IMR-90 (cell line): Measurements from ENCODE around the gene AFG3L2. TPM values are rescaled to one million over a fixed set of nuclear protein-coding genes. Genes with fewer than 3 reads are reported as not detected.

Source experiments
- ATAC-seq: fragments of 200-7000 bp; cut with Tn5 transposase; 2 replicates; pipeline ENCODE4 v1.9.1; 2020; ENCODE audit warnings: low read depth, mild to moderate bottlenecking, moderate library complexity
- BruUV-seq: library from RNA; stranded (reverse); fragments of 400-500 nt; replicated peaks from 2 replicates; lab custom pipeline; 2021; lab: Mats Ljungman, UMichigan
- CTCF ChIA-PET: fragments of 300-600 bp; formaldehyde crosslinking; extraction: SDS; loops from one replicate; lab custom pipeline; 2021; ENCODE audit warnings: antibody characterized with exemption; lab: Yijun Ruan, JAX
- POLR2A ChIA-PET: fragments of 300-600 bp; sonication (Branson Sonifier 250); formaldehyde crosslinking; loops from one replicate; lab custom pipeline; 2022; ENCODE audit warnings: antibody characterized with exemption; ENCODE audit not compliant: unreplicated experiment; lab: Charles Lee
- DNase-seq: peaks from one replicate; pipeline ENCODE4 v3.0.0; 2013
- H2AFZ ChIP-seq: replicated peaks from 2 replicates; pipeline ENCODE3; 2013; ENCODE audit warnings: low read length, mild to moderate bottlenecking; ENCODE audit not compliant: poor library complexity
- H2AK5ac ChIP-seq: 2 replicates; pipeline ENCODE4 v1.6.1; 2013; ENCODE audit warnings: low read depth, low read length, inconsistent platforms
- H2AK9ac ChIP-seq: replicated peaks from 2 replicates; pipeline ENCODE3; 2013; ENCODE audit warnings: mild to moderate bottlenecking, low read depth, low read length, moderate library complexity; ENCODE audit not compliant: poor library complexity
- H2BK120ac ChIP-seq: 2 replicates; pipeline ENCODE4 v1.6.1; 2013; ENCODE audit warnings: low read depth, low read length, inconsistent platforms
- H2BK15ac ChIP-seq: 3 replicates; pipeline ENCODE4 v1.6.1; 2013; ENCODE audit warnings: low read depth, low read length, inconsistent platforms
- H2BK20ac ChIP-seq: 2 replicates; pipeline ENCODE4 v1.6.1; 2013; ENCODE audit warnings: low read depth, mild to moderate bottlenecking, inconsistent platforms, low read length, moderate library complexity
- H2BK5ac ChIP-seq: 2 replicates; pipeline ENCODE4 v1.6.1; 2013; ENCODE audit warnings: mild to moderate bottlenecking, low read depth, low read length, inconsistent platforms; ENCODE audit not compliant: poor library complexity, severe bottlenecking
- H3K14ac ChIP-seq: replicated peaks from 2 replicates; pipeline ENCODE4 v1.6.1; 2013; ENCODE audit warnings: low read depth, low read length, inconsistent platforms
- H3K18ac ChIP-seq: 2 replicates; pipeline ENCODE4 v1.6.1; 2013; ENCODE audit warnings: low read depth, low read length, control low read depth
- H3K23ac ChIP-seq: 2 replicates; pipeline ENCODE4 v1.6.1; 2013; ENCODE audit warnings: low read depth, low read length, inconsistent platforms
- H3K27ac ChIP-seq: 2 replicates; pipeline ENCODE4 v1.5.1; 2013; ENCODE audit warnings: mild to moderate bottlenecking, control low read depth, low read length; ENCODE audit not compliant: insufficient read depth
- H3K27me3 ChIP-seq: 2 replicates; pipeline ENCODE4 v1.6.1; 2013; ENCODE audit warnings: low read length; ENCODE audit not compliant: control insufficient read depth, insufficient read depth
- H3K36me3 ChIP-seq: 2 replicates; pipeline ENCODE4 v1.6.1; 2013; ENCODE audit warnings: low read length, mixed read lengths; ENCODE audit not compliant: control insufficient read depth, insufficient read depth
- H3K4ac ChIP-seq: 2 replicates; pipeline ENCODE4 v1.6.1; 2013; ENCODE audit warnings: low read depth, low read length, inconsistent platforms
- H3K4me1 ChIP-seq: 2 replicates; pipeline ENCODE4 v1.6.1; 2013; ENCODE audit warnings: low read length, mixed read lengths; ENCODE audit not compliant: control insufficient read depth, insufficient read depth
- H3K4me2 ChIP-seq: 2 replicates; pipeline ENCODE4 v1.6.1; 2013; ENCODE audit warnings: low read depth, mild to moderate bottlenecking, control low read depth, low read length, moderate library complexity
- H3K4me3 ChIP-seq: 2 replicates; pipeline ENCODE4 v1.5.1; 2013; ENCODE audit warnings: low read depth, mild to moderate bottlenecking, control low read depth, low read length, moderate library complexity; ENCODE audit not compliant: insufficient read depth
- H3K56ac ChIP-seq: 2 replicates; pipeline ENCODE4 v1.6.1; 2013; ENCODE audit warnings: low read length, inconsistent platforms; ENCODE audit not compliant: insufficient read depth; ENCODE audit errors: extremely low read depth
- H3K79me1 ChIP-seq, 2 experiments: 2 replicates each; pipeline ENCODE4 v1.6.1; 2013; ENCODE audit warnings: low read length in 2 of 2, inconsistent platforms in 1 of 2, low read depth in 1 of 2
- H3K9ac ChIP-seq: 2 replicates; pipeline ENCODE4 v1.6.1; 2013; ENCODE audit warnings: low read depth, low read length, control low read depth
- H3K9me1 ChIP-seq: 2 replicates; pipeline ENCODE4 v1.6.1; 2013; ENCODE audit warnings: low read length, inconsistent platforms; ENCODE audit not compliant: insufficient read depth
- H3K9me3 ChIP-seq: 2 replicates; pipeline ENCODE4 v1.6.1; 2013; ENCODE audit warnings: low read length; ENCODE audit not compliant: control insufficient read depth, insufficient read depth
- H4K20me1 ChIP-seq: 2 replicates; pipeline ENCODE4 v1.6.1; 2013; ENCODE audit warnings: low read length, inconsistent platforms; ENCODE audit not compliant: insufficient read depth
- H4K5ac ChIP-seq: 2 replicates; pipeline ENCODE4 v1.6.1; 2013; ENCODE audit warnings: mild to moderate bottlenecking, low read depth, low read length, control low read depth
- H4K8ac ChIP-seq, 2 experiments: 2 replicates each; pipeline ENCODE4 v1.6.1; 2013; ENCODE audit warnings: low read depth in 2 of 2, low read length in 2 of 2, control low read depth in 1 of 2, inconsistent platforms in 1 of 2
- H4K91ac ChIP-seq: 2 replicates; pipeline ENCODE4 v1.6.1; 2013; ENCODE audit warnings: low read depth, low read length, inconsistent platforms; ENCODE audit not compliant: insufficient read depth
- BHLHE40 ChIP-seq: fragments of 150-350 bp; IDR thresholded peaks from 2 replicates; pipeline ENCODE4 v1.6.1; 2016; ENCODE audit warnings: mild to moderate bottlenecking, low read depth, low read length
- CEBPB ChIP-seq: IDR thresholded peaks from 2 replicates; pipeline ENCODE4 v1.6.1; 2012; ENCODE audit warnings: low read depth, low read length, improper control_type of control experiment
- CHD1 ChIP-seq: IDR thresholded peaks from 2 replicates; pipeline ENCODE4 v1.6.1; 2012; ENCODE audit warnings: low read depth, low read length, improper control_type of control experiment
- FOS ChIP-seq: fragments of 150-350 bp; IDR thresholded peaks from 2 replicates; pipeline ENCODE4 v1.6.1; 2016; ENCODE audit warnings: low read depth, low read length
- MAFK ChIP-seq: IDR thresholded peaks from 2 replicates; pipeline ENCODE4 v1.6.1; 2012; ENCODE audit warnings: low read depth, low read length, improper control_type of control experiment
- MAZ ChIP-seq: IDR thresholded peaks from 2 replicates; pipeline ENCODE4 v1.6.1; 2012; ENCODE audit warnings: low read depth, mild to moderate bottlenecking, low read length, improper control_type of control experiment, moderate library complexity, borderline replicate concordance
- MXI1 ChIP-seq: IDR thresholded peaks from 2 replicates; pipeline ENCODE4 v1.6.1; 2012; ENCODE audit warnings: low read depth, mild to moderate bottlenecking, low read length, moderate library complexity, borderline replicate concordance
- NFE2L2 ChIP-seq: fragments of 150-350 bp; IDR thresholded peaks from 2 replicates; pipeline ENCODE4 v1.6.1; 2016; ENCODE audit warnings: low read depth, mild to moderate bottlenecking, low read length
- POLR2A ChIP-seq: IDR thresholded peaks from 2 replicates; pipeline ENCODE4 v1.6.1; 2012; ENCODE audit warnings: mild to moderate bottlenecking, low read depth, low read length
- RAD21 ChIP-seq: IDR thresholded peaks from 2 replicates; pipeline ENCODE4 v1.6.1; 2012; ENCODE audit warnings: low read length, improper control_type of control experiment
- RCOR1 ChIP-seq: IDR thresholded peaks from 2 replicates; pipeline ENCODE4 v1.6.1; 2012; ENCODE audit warnings: mild to moderate bottlenecking, low read length, improper control_type of control experiment; ENCODE audit not compliant: insufficient replicate concordance
- RFX5 ChIP-seq: IDR thresholded peaks from 2 replicates; pipeline ENCODE4 v1.8.0; 2012; ENCODE audit warnings: low read depth, mild to moderate bottlenecking, low read length, moderate library complexity
- SMC3 ChIP-seq: fragments of 150-350 bp; IDR thresholded peaks from 2 replicates; pipeline ENCODE4 v1.6.1; 2016; ENCODE audit warnings: low read depth, mild to moderate bottlenecking, antibody characterized with exemption, low read length, moderate library complexity
- USF2 ChIP-seq: fragments of 150-350 bp; IDR thresholded peaks from 2 replicates; pipeline ENCODE4 v1.6.1; 2017; ENCODE audit warnings: mild to moderate bottlenecking, antibody characterized with exemption, low read length, low read depth
- WGBS, 2 experiments: methylation state at CpG; one replicate each; pipeline versions ENCODE4 v1.1.5 to v1.1.7; 2013; ENCODE audit warnings: missing lambda C conversion rate in 2 of 2; ENCODE audit not compliant: insufficient read length in 1 of 2; ENCODE audit errors: extremely low coverage in 2 of 2; 5-methylcytosine and 5-hydroxymethylcytosine counted together
- dilution Hi-C: fragments of 300-500 bp; cut with HindIII; formaldehyde crosslinking; loops from one replicate; pipeline ENCODE4 v1.14.3; 2018; ENCODE audit warnings: low sequenced_read_pairs; ENCODE audit not compliant: unreplicated experiment
- in situ Hi-C: fragments of 300-500 bp; cut with MboI; formaldehyde crosslinking; loops from 3 replicates; pipeline ENCODE4 v1.14.3; 2019; ENCODE audit warnings: low sequenced_read_pairs, inconsistent platforms, mixed read lengths
- intact Hi-C: fragments of 100-400 bp; cut with micrococcal nuclease; formaldehyde crosslinking; loops from 2 replicates; pipeline ENCODE4 v1.10.0; 2022
- polyA plus RNA-seq, 3 experiments: library from polyadenylated mRNA; depleted of rRNA; stranded (reverse); fragments of >200 nt; gene quantifications; 2 replicates each; pipeline ENCODE4 v1.2.3, GENCODE V29; 2012; ENCODE audit warnings: low replicate concordance in 1 of 3
- total RNA-seq: library from RNA; depleted of rRNA; stranded (reverse); fragments of >200 nt; gene quantifications from 2 replicates; pipeline ENCODE4 v1.2.3, GENCODE V29; 2012
- TF ChIP-seq, protein P1 (sequence below): conservative IDR thresholded peaks from 2 replicates; pipeline ENCODE4 v1.5.1; 2012; ENCODE audit warnings: mild to moderate bottlenecking, low read depth, low read length, improper control_type of control experiment
- TF ChIP-seq, protein P2 (sequence below): fragments of 150-350 bp; IDR thresholded peaks from 2 replicates; pipeline ENCODE4 v1.6.1; 2016; ENCODE audit warnings: low read depth, mild to moderate bottlenecking, low read length, moderate library complexity, borderline replicate concordance

The AFG3L2 gene
- total and polyA plus RNA-seq, 2 of the 4 experiments (the other 2 are of a cell fraction), result 26.9 to 37.6 TPM

GRCh38 chr18:12340945-12341660, 35.9 kb downstream of the AFG3L2 start:
- dilution Hi-C loops (no loop called here), in situ Hi-C loops (no loop called here), intact Hi-C loops (no loop called here)
- Histone ChIP-seq H2AFZ (no peak overlapping the region), H4K20me1 (peaks cover 26% of the 10 kb centered on the region), H2BK15ac (no peak overlapping the region), H3K79me1 (peaks cover 0 to 9% of the 10 kb centered on the region in 2 experiments; a peak in 1 of 4 replicates), H4K5ac (no peak overlapping the region), H2BK20ac (no peak overlapping the region), H3K9ac (no peak overlapping the region), H3K27ac (no peak overlapping the region), H3K4me1 (peaks cover 2% of the 10 kb centered on the region; the same call in 1 of the 2 replicates), H2AK9ac (no peak overlapping the region), H3K27me3 (no peaks in the 10 kb centered on the region), H3K18ac (no peak overlapping the region), H3K56ac (no peak overlapping the region), H4K8ac (no peak overlapping the region), H3K36me3 (peaks cover 36% of the 10 kb centered on the region), H2BK120ac (no peak overlapping the region), H3K4me2 (no peak overlapping the region), H3K9me1 (peaks cover 3% of the 10 kb centered on the region; the same call in 1 of the 2 replicates), H3K23ac (no peak overlapping the region), H3K4me3 (no peak overlapping the region), H2BK5ac (no peak overlapping the region), H3K9me3 (no peaks in the 10 kb centered on the region), H3K14ac (no peak overlapping the region), H3K4ac (no peak overlapping the region), H2AK5ac (no peak overlapping the region), H4K91ac (no peak overlapping the region)
- TF ChIP-seq NFE2L2 (no peak), SMC3 (no peak), FOS (no peak), CEBPB (no peak), RCOR1 (no peak), RFX5 (no peak), USF2 (no peak), BHLHE40 (no peak), MAZ (no peak), CHD1 (no peak), MXI1 (no peak), RAD21 (no peak), MAFK (no peak), POLR2A (no peak)
- TF ChIP-seq, protein P1, sequence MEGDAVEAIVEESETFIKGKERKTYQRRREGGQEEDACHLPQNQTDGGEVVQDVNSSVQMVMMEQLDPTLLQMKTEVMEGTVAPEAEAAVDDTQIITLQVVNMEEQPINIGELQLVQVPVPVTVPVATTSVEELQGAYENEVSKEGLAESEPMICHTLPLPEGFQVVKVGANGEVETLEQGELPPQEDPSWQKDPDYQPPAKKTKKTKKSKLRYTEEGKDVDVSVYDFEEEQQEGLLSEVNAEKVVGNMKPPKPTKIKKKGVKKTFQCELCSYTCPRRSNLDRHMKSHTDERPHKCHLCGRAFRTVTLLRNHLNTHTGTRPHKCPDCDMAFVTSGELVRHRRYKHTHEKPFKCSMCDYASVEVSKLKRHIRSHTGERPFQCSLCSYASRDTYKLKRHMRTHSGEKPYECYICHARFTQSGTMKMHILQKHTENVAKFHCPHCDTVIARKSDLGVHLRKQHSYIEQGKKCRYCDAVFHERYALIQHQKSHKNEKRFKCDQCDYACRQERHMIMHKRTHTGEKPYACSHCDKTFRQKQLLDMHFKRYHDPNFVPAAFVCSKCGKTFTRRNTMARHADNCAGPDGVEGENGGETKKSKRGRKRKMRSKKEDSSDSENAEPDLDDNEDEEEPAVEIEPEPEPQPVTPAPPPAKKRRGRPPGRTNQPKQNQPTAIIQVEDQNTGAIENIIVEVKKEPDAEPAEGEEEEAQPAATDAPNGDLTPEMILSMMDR, result no peak
- TF ChIP-seq, protein P2, sequence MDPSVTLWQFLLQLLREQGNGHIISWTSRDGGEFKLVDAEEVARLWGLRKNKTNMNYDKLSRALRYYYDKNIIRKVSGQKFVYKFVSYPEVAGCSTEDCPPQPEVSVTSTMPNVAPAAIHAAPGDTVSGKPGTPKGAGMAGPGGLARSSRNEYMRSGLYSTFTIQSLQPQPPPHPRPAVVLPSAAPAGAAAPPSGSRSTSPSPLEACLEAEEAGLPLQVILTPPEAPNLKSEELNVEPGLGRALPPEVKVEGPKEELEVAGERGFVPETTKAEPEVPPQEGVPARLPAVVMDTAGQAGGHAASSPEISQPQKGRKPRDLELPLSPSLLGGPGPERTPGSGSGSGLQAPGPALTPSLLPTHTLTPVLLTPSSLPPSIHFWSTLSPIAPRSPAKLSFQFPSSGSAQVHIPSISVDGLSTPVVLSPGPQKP, result no peak
- WGBS, 2 experiments, result no CpG with 5 or more reads among the region's 5 CpGs
- no peak for DNase-seq
- ChIA-PET POLR2A (no interaction called here), CTCF (no interaction called here)
- BruUV-seq, result no TSS peak
- ATAC-seq, result no peak
